ENCODE measurements around the gene AQP3. TPM values are rescaled to one million over a fixed set of nuclear protein-coding genes. Genes with fewer than 3 reads are reported as not detected.

The AQP3 gene
- total and polyA plus RNA-seq, 2 of the 4 experiments (the other 2 are of a cell fraction) = 3.8 to 12.2 TPM

- intact Hi-C loops (cut with micrococcal nuclease) (no loop called here), dilution Hi-C loops (cut with HindIII; ENCODE audit: low sequenced_read_pairs, unreplicated experiment) (loop anchor here (25.0 kb wide), 1 partner anchor 171 kb away; the partner anchor contains the start of gene NFX1), in situ Hi-C loops (cut with MboI; ENCODE audit: low sequenced_read_pairs) (no loop called here)
- no peak overlapping the region for H3K4me3 ChIP-seq (ENCODE audit: insufficient read depth, low read depth, low read length)
- H3K9ac ChIP-seq (ENCODE audit: low read depth, low read length) = no peak overlapping the region
- H4K20me1 ChIP-seq (ENCODE audit: insufficient read depth, low read length) = no peaks in the 10 kb centered on the region; the same call in 1 of the 2 replicates
- no peak overlapping the region for H3K4ac ChIP-seq (ENCODE audit: low read depth, low read length)
- H3K27me3 ChIP-seq (ENCODE audit: control insufficient read depth, insufficient read depth, low read length) = no peaks in the 10 kb centered on the region
- DNase-seq = peak; percentile 46
- H3K4me2 ChIP-seq (ENCODE audit: low read depth, low read length) = no peak overlapping the region
- H4K8ac ChIP-seq (ENCODE audit: low read depth in 2 of 2, low read length in 2 of 2) = no peak overlapping the region
- H3K9me3 ChIP-seq (ENCODE audit: control insufficient read depth, insufficient read depth, low read length) = no peaks in the 10 kb centered on the region
- WGBS, 2 experiments (ENCODE audit: extremely low coverage in 2 of 2, insufficient read length in 1 of 2) = no CpG with 5 or more reads among the region's 4 CpGs
- no peak overlapping the region for H4K91ac ChIP-seq (ENCODE audit: insufficient read depth, low read depth, low read length)
- H3K9me1 ChIP-seq (ENCODE audit: insufficient read depth, low read length) = peaks cover 7% of the 10 kb centered on the region
- no peak overlapping the region for H2BK120ac ChIP-seq (ENCODE audit: low read depth, low read length)
- no peak overlapping the region for H3K18ac ChIP-seq (ENCODE audit: low read depth, low read length)
- ATAC-seq (ENCODE audit: low read depth) = no peak
- H2AK5ac ChIP-seq (ENCODE audit: low read depth, low read length) = no peak overlapping the region; the same call in 1 of the 2 replicates
- H3K79me1 ChIP-seq (ENCODE audit: low read depth in 1 of 2, low read length in 2 of 2) = peaks cover 0 to 4% of the 10 kb centered on the region in 2 experiments; a peak in 1 of 4 replicates
- H3K23ac ChIP-seq (ENCODE audit: low read depth, low read length) = no peak overlapping the region
- no peak overlapping the region for H3K56ac ChIP-seq (ENCODE audit: extremely low read depth, insufficient read depth, low read length)
- no peak overlapping the region for H2BK15ac ChIP-seq (ENCODE audit: low read depth, low read length)
- H3K27ac ChIP-seq (ENCODE audit: insufficient read depth, low read length) = no peak overlapping the region
- no peak overlapping the region for H2AK9ac ChIP-seq (replicated peaks; ENCODE audit: low read depth, low read length, poor library complexity)
- no peak overlapping the region for H2BK5ac ChIP-seq (ENCODE audit: low read depth, low read length, poor library complexity, severe bottlenecking)
- H3K36me3 ChIP-seq (ENCODE audit: control insufficient read depth, insufficient read depth, low read length) = peaks cover 27% of the 10 kb centered on the region
- no peak overlapping the region for H2AFZ ChIP-seq (replicated peaks; ENCODE audit: low read length, poor library complexity)
- peaks cover 4% of the 10 kb centered on the region for H3K4me1 ChIP-seq (ENCODE audit: control insufficient read depth, insufficient read depth, low read length)
- ChIA-PET CTCF (no interaction called here), POLR2A (ENCODE audit: unreplicated experiment) (no interaction called here)
- H3K14ac ChIP-seq (replicated peaks; ENCODE audit: low read depth, low read length) = no peak overlapping the region
- no TSS peak for BruUV-seq (replicated peaks)
- TF ChIP-seq CHD1 (IDR thresholded peaks at IDR 0.05; ENCODE audit: low read depth, low read length) = no peak
- TF ChIP-seq SMC3 (IDR thresholded peaks at IDR 0.05; ENCODE audit: low read depth, low read length) = no peak
- no peak for TF ChIP-seq RFX5 (IDR thresholded peaks at IDR 0.05; ENCODE audit: low read depth, low read length)
- TF ChIP-seq RCOR1 (IDR thresholded peaks at IDR 0.05; ENCODE audit: insufficient replicate concordance, low read length) = no peak
- TF ChIP-seq FOS (IDR thresholded peaks at IDR 0.05; ENCODE audit: low read depth, low read length) = peak; percentile 55; the same call in 1 of the 2 replicates
- TF ChIP-seq NFE2L2 (IDR thresholded peaks at IDR 0.05; ENCODE audit: low read depth, low read length) = no peak
- TF ChIP-seq, protein P1, sequence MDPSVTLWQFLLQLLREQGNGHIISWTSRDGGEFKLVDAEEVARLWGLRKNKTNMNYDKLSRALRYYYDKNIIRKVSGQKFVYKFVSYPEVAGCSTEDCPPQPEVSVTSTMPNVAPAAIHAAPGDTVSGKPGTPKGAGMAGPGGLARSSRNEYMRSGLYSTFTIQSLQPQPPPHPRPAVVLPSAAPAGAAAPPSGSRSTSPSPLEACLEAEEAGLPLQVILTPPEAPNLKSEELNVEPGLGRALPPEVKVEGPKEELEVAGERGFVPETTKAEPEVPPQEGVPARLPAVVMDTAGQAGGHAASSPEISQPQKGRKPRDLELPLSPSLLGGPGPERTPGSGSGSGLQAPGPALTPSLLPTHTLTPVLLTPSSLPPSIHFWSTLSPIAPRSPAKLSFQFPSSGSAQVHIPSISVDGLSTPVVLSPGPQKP (IDR thresholded peaks at IDR 0.05; ENCODE audit: borderline replicate concordance, low read depth, low read length) = no peak
- TF ChIP-seq CTCF (conservative IDR thresholded peaks at IDR 0.05; ENCODE audit: low read depth, low read length) = no peak
- no peak overlapping the region for H4K5ac ChIP-seq (ENCODE audit: low read depth, low read length)
- no peak overlapping the region for H2BK20ac ChIP-seq (ENCODE audit: low read depth, low read length)
Measured at GRCh38 chr9:33458444-33458843, 11.1 kb upstream of the AQP3 start.
